GM23338 (cell line): ENCODE results near the gene PCGF2.

Experiments
- CREB1 ChIP-seq: fragments of 250-450 bp; sonication (Bioruptor Pico); IDR thresholded peaks from 2 replicates; pipeline ENCODE4 v1.5.0; 2020; ENCODE audit warnings: low read depth, mild to moderate bottlenecking, moderate library complexity
- CTCF ChIP-seq, 2 experiments: fragments of 200-600 bp in 1 of 2; sonication (generic) in 1 of 2; conservative IDR thresholded peaks; 2 replicates each; pipeline versions ENCODE4 v1.5.1 to v1.6.1; 2016 to 2017; ENCODE audit warnings: antibody characterized with exemption in 2 of 2, low read depth in 2 of 2, mild to moderate bottlenecking in 2 of 2, moderate library complexity in 1 of 2
- ETS1 ChIP-seq: IDR thresholded peaks from 2 replicates; pipeline ENCODE4 v1.6.1; 2016; ENCODE audit warnings: antibody characterized with exemption
- EZH2 ChIP-seq: fragments of 200-600 bp; sonication (generic); IDR thresholded peaks from one replicate; pipeline ENCODE4 v1.8.0; 2017; ENCODE audit warnings: antibody characterized with exemption, mild to moderate bottlenecking, low read depth; ENCODE audit not compliant: unreplicated experiment
- EZH2phosphoT487 ChIP-seq: fragments of 200-600 bp; sonication (generic); IDR thresholded peaks from one replicate; pipeline ENCODE4 v1.8.1; 2018; ENCODE audit warnings: antibody characterized with exemption; ENCODE audit not compliant: unreplicated experiment
- JUNB ChIP-seq: IDR thresholded peaks from one replicate; pipeline ENCODE4 v1.6.1; 2016; ENCODE audit warnings: antibody characterized with exemption; ENCODE audit not compliant: unreplicated experiment
- NANOG ChIP-seq: IDR thresholded peaks from 2 replicates; pipeline ENCODE4 v1.6.1; 2016; ENCODE audit warnings: antibody characterized with exemption, borderline replicate concordance
- POLR2AphosphoS5 ChIP-seq: IDR thresholded peaks from 2 replicates; pipeline ENCODE4 v1.6.1; 2016; ENCODE audit warnings: antibody characterized with exemption, low read depth
- REST ChIP-seq: IDR thresholded peaks from one replicate; pipeline ENCODE4 v1.6.1; 2018; ENCODE audit warnings: antibody characterized with exemption; ENCODE audit not compliant: unreplicated experiment
- ZNF331 ChIP-seq: fragments of 250-450 bp; sonication (Bioruptor Pico); IDR thresholded peaks from 2 replicates; pipeline ENCODE4 v1.5.0; 2020; ENCODE audit warnings: low read depth, mild to moderate bottlenecking, moderate library complexity

- TF ChIP-seq CTCF (conservative IDR thresholded peaks at IDR 0.05; ENCODE audit: low read depth in 2 of 2) (no peak), EZH2 (no peak), EZH2phosphoT487 (no peak), REST (no peak), ZNF331 (CRISPR knock-in tag) (no peak), POLR2AphosphoS5 (no peak), CREB1 (no peak), NANOG (no peak), JUNB (no peak), ETS1 (no peak)
Measured at GRCh38 chr17:38745545-38745944, 2.6 kb downstream of the PCGF2 start.
